Non-pigmented ciliary epithelial cell (primary cell): Measurements from ENCODE around the gene MYO1E.
"Not testable (repeated sequence)": the region's sequence is repeated elsewhere in the genome, so short reads cannot be mapped to it uniquely, and the experiment has no call there.

Experiments
- DNase-seq: peaks from one replicate; pipeline ENCODE4 v3.0.0-alpha.2; 2010; ENCODE audit warnings: low read depth

Gene MYO1E

DNA sequence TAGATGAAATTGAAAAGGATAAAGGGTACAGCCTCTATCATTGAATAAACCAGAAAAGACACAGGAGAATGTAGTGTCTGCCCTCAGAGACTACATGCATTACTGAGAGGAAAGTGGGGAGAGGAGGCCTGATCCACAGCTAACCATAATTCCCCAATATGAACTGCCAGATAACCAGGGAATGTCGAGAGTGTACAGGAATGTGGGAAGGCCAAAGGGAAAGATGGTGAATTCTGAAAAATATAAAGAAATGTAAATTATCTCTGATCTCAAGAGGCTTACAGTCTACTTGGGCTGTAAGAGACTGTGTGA lies 22.3 kb downstream of the MYO1E start:
- DNase-seq, result no peak

DNA sequence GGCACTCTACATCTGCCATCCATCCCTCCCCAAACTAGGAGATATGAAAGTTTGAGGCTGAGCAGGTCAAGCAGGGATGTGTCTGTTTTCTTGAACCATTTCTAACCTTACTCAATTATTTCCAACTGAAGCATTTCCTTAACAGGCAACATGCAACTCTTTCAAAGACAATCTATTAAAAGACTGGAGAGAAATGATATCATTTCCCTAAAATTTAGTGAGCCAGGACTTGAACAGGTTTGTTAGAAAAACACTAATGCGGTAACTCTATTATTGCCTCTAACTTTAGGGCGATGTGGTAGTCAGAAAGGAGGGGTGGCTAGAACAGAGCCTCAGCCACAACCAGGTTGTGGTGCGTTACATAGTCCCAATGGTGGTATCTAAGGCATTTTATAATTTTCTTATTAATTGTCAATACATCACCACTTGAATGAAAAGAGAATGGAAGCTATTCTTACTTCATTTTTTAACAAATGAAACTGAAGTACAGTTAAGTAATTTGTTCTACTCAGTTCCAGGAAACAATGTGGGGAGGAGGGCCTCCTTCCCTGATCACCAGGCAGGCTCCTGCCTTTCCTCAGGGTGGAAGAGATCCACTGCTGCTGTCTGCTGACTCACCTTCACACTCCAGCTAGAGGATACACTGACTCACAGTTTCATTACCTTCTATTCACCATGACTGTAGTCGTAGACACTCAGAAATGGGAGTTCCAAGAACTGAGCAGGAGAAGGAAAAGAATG lies 22.8 kb downstream of the MYO1E start:
- DNase-seq, result peak; percentile 84

GRCh38 chr15:59347915-59348314 lies 24.8 kb downstream of the MYO1E start:
- no peak for DNase-seq

- no peak for DNase-seq
These were observed 25.7 kb downstream of the MYO1E start for GRCh38 chr15:59346951-59347350.

- no peak for DNase-seq
These were observed 27.3 kb downstream of the MYO1E start for GRCh38 chr15:59345326-59345725.

- no peak for DNase-seq
These were observed 28.4 kb downstream of the MYO1E start for GRCh38 chr15:59344311-59344710.

DNA sequence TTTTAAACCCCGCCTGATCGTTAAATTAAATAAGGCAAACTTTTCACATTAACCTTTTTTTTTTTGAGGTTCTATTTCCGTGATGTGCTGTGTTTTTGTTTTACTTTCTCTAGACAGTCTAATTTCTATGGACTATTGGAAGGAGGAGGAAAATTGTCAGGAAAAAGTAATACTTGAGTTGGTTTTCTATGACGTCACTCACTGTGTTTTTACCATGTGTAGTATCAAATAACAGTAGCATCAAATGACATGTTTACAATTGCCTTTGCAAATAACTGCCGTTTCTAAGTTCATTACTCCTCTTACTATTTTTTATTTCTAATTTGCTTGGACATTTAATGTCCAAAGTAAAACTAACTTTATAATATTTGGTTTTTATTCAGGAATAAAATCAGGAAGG lies 32.3 kb downstream of the MYO1E start:
- DNase-seq, result no peak

- DNase-seq, result no peak
These were observed 33.4 kb downstream of the MYO1E start for GRCh38 chr15:59339252-59339672.

DNA sequence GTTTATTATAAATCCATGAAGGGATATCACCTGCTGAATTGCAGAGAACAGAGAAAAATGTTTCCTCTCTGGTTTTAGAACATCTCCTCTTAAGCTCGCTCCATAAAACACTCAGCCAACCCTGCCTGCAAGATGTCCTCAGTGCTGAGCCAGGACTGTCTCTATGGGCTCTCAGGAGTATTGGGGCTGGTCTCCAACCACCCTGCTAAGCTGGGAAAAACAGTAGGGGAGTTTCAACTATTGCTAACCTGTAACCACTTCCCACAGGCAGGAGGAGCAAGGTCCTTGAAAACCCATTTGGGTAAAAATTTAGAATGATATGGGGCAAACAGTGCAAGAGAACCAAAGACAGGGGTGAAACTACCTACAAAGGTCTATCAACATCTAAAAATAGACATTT lies 34.3 kb downstream of the MYO1E start:
- no peak for DNase-seq

DNA sequence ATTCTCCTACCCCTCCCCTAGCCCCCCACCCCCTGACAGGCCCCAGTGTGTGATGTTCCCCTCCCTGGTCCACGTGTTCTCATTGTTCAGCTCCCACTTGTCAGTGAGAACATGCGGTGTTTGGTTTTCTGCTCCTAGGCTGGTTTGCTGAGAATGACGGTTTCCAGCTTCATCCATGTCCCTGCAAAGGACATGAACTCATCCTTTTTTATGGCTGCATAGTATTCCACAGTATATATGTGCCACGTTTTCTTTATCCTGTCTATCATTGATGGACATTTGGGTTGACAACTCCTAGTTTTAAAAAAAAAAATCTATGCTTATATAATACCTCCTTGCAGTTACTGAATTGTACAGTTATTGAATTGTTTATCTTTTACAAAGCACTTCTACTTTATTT lies 35.9 kb downstream of the MYO1E start:
- not testable (repeated sequence) for DNase-seq

GRCh38 chr15:59335207-59335786 lies 37.4 kb downstream of the MYO1E start:
- DNase-seq, result no peak

DNA sequence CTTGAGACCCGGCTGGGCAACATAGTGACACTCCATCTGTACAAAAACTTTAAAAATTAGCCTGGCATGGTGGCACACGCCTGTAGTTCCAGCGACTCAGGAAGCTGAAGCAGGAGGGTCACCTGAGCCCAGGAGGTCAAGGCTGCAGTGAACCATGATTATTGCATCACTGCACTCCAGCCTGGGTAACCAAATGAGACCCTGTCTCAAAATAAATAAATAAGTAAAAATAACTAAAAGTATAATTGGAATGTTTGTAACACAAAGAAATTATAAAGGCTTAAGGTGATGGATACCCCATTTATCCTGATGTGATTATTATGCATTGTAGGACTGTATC lies 38.6 kb downstream of the MYO1E start:
- no peak for DNase-seq

GRCh38 chr15:59333401-59334075 lies 39.1 kb downstream of the MYO1E start:
- no peak for DNase-seq

- DNase-seq, result no peak
These were observed 40.7 kb downstream of the MYO1E start for GRCh38 chr15:59332009-59332408.

GRCh38 chr15:59330649-59331048 lies 42.0 kb downstream of the MYO1E start:
- DNase-seq, result no peak

GRCh38 chr15:59329570-59330350 lies 42.9 kb downstream of the MYO1E start:
- peak; percentile 86 for DNase-seq

- no peak for DNase-seq
These were observed 43.6 kb downstream of the MYO1E start for GRCh38 chr15:59329091-59329490.

GRCh38 chr15:59327942-59328341 lies 44.7 kb downstream of the MYO1E start:
- no peak for DNase-seq

DNA sequence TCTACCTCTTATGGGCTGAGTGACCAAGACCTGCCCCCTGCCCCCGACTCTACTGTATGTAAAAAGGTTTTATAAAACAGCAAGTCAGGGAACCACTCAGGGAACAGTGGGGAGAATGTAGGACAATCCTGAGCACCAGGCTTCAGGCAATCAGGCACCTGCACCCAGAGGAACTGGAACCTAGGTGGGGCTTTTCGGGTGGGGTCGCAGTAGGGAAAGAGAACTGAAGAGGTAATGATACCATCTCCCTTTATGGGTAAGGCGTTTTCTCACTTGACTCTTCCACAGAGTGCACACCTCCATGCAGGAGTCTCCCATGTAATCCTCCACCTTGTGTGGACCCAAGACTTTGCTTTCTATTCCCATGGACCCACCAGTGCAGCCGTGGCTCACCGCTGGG lies 45.8 kb downstream of the MYO1E start:
- no peak for DNase-seq

- DNase-seq, result no peak
These were observed 50.5 kb downstream of the MYO1E start for GRCh38 chr15:59322056-59322759.

- no peak for DNase-seq
These were observed 51.5 kb downstream of the MYO1E start for GRCh38 chr15:59321000-59321689.

DNA sequence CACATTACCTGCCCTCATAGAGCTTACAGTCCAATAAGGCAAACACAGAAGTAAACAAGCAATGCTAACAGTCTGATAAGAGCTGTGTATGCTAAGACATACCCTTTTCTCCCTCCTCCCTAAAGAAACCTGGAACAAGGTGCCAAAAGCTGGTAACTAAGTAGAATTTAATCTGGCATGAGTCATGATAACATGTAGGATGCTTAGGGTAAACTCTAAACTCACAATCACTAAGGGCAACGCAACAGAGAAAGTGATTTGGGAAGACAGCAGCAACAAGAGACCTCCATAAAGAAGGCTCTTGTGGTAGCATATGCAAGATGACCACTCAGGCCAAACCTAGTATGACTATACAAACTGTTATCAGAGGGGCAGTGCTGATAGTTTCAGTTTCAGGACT lies 55.5 kb downstream of the MYO1E start:
- no peak for DNase-seq
